GM18909 (cell line): Measurements from ENCODE around the gene CFAP77.

Experiments
- ATAC-seq: cut with Tn5 transposase; IDR thresholded peaks from one replicate; pipeline ENCODE4 v1.9.1; 2021; ENCODE audit warnings: mild to moderate bottlenecking; ENCODE audit not compliant: unreplicated experiment, poor library complexity

The CFAP77 gene

GRCh38 chr9:132407196-132407595 lies 2.8 kb upstream of the CFAP77 start:
- ATAC-seq = no peak

- ATAC-seq = no peak
Observed at GRCh38 chr9:132408521-132408920, 1.5 kb upstream of the CFAP77 start.

- no peak for ATAC-seq
Observed at GRCh38 chr9:132410642-132411041, 631 bp downstream of the CFAP77 start.

- no peak for ATAC-seq
Observed at GRCh38 chr9:132411091-132411508, 1.1 kb downstream of the CFAP77 start.

- ATAC-seq = no peak
Observed at GRCh38 chr9:132412089-132412488, 2.1 kb downstream of the CFAP77 start.

GRCh38 chr9:132413926-132414325 lies 3.9 kb downstream of the CFAP77 start:
- ATAC-seq = no peak

GRCh38 chr9:132414731-132415130 lies 4.7 kb downstream of the CFAP77 start:
- ATAC-seq = no peak

GRCh38 chr9:132415181-132415580 lies 5.2 kb downstream of the CFAP77 start:
- no peak for ATAC-seq

- no peak for ATAC-seq
Observed at GRCh38 chr9:132418726-132419363, 8.8 kb downstream of the CFAP77 start.

- no peak for ATAC-seq
Observed at GRCh38 chr9:132422574-132422973, 12.6 kb downstream of the CFAP77 start.

- no peak for ATAC-seq
Observed at GRCh38 chr9:132423503-132423902, 13.5 kb downstream of the CFAP77 start.

GRCh38 chr9:132424857-132425674 lies 15.1 kb downstream of the CFAP77 start:
- no peak for ATAC-seq

GRCh38 chr9:132425675-132426062 lies 15.7 kb downstream of the CFAP77 start:
- ATAC-seq = no peak

GRCh38 chr9:132426639-132427414 lies 16.8 kb downstream of the CFAP77 start:
- no peak for ATAC-seq

GRCh38 chr9:132430998-132431397 lies 21.0 kb downstream of the CFAP77 start:
- ATAC-seq = no peak

GRCh38 chr9:132434881-132435280 lies 24.9 kb downstream of the CFAP77 start:
- no peak for ATAC-seq

GRCh38 chr9:132439153-132439552 lies 29.1 kb downstream of the CFAP77 start:
- no peak for ATAC-seq

GRCh38 chr9:132440735-132441134 lies 30.7 kb downstream of the CFAP77 start:
- ATAC-seq = no peak

- no peak for ATAC-seq
Observed at GRCh38 chr9:132441404-132441803, 31.4 kb downstream of the CFAP77 start.

- ATAC-seq = no peak
Observed at GRCh38 chr9:132443951-132444607, 34.1 kb downstream of the CFAP77 start.

- no peak for ATAC-seq
Observed at GRCh38 chr9:132446887-132447286, 36.9 kb downstream of the CFAP77 start.
